ENCODE data around the gene SRRM2.

SRRM2 gene

GRCh38 chr16:2771496-2772402 lies 19.3 kb downstream of the SRRM2 start:
- TF ChIP-seq, protein P1, sequence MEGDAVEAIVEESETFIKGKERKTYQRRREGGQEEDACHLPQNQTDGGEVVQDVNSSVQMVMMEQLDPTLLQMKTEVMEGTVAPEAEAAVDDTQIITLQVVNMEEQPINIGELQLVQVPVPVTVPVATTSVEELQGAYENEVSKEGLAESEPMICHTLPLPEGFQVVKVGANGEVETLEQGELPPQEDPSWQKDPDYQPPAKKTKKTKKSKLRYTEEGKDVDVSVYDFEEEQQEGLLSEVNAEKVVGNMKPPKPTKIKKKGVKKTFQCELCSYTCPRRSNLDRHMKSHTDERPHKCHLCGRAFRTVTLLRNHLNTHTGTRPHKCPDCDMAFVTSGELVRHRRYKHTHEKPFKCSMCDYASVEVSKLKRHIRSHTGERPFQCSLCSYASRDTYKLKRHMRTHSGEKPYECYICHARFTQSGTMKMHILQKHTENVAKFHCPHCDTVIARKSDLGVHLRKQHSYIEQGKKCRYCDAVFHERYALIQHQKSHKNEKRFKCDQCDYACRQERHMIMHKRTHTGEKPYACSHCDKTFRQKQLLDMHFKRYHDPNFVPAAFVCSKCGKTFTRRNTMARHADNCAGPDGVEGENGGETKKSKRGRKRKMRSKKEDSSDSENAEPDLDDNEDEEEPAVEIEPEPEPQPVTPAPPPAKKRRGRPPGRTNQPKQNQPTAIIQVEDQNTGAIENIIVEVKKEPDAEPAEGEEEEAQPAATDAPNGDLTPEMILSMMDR (IDR thresholded peaks at IDR 0.05; ENCODE audit: control insufficient read depth, insufficient read depth, low read depth, low read length, missing control alignments) = no peak
- no peak for DNase-seq (ENCODE audit: low read depth)
- no peak overlapping the region for H3K4me3 ChIP-seq (ENCODE audit: control insufficient read depth, low read depth, low read length)

DNA sequence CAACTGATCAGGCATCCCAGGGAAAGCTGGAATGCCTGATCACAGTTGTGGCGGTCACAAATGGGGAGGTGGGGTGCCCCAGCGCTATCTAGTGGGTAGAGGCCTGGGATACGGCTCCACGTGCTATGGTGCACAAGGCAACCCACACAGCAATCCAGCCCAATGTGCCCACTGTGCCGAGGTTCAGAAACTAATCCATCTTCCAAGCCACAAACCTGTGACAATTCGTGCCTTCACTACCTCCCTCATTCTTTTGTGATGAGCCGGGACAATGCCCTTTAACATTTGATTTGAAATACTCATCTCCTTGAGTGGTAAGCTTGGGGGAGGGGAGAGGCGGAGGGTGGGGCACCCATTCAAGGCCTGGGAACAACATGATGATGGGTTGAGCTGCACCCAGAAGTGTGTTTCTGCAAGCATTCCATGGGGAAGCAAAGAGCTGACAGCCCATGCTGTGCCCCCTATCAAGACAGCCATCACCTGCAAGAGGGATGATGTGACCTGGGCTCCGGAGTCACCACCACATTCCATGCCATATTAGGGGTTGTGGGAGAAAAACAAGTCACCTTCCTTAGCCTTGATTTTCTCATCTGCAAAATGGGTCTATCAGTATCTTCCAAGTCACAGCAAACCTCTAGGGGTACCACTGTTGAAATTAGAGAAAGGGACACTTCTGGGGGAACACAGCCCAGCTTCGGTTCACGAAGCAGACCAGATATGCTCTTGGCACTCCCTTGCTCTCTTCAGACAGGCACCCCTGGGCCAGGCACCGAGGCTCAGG lies 20.9 kb downstream of the SRRM2 start:
- DNase-seq (ENCODE audit: low read depth) = no peak
- no peak overlapping the region for H3K4me3 ChIP-seq (ENCODE audit: control insufficient read depth, low read depth, low read length)
- TF ChIP-seq, protein P1 (IDR thresholded peaks at IDR 0.05; ENCODE audit: control insufficient read depth, insufficient read depth, low read depth, low read length, missing control alignments) = no peak

DNA sequence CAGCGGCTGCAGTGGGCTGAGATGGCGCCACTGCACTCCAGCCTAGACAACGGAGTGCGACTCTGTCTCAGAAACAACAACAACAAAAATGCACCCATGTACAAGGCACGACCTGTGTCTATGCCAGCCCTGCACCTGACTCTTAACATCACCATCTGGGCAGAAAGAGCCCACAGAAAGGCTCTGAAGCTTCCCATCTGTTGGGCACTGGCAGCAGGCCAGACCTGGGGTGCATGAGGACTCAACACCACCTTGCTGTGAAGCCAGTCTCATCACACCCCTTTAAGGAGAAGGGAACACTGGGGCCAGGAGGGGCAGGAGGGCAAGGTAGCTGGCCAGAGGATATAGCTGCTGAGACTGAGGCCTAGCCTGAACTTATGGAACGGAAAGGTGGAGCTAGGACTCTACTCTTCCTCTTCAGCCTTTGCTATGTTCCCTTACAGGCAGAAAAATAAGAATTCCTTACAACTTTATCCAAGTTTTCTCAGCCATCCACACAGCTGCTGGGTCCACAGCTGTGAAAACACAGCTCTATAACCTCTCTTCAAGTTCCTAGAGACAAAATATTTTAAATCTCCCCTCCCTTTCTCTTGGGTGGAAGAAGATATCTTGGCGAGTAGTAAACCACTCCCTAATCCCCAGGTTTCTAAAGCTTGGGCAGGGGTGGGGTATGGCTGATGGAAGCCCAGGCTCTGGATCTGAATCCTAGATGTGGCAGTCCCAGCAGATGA lies 21.9 kb downstream of the SRRM2 start:
- TF ChIP-seq, protein P1 (IDR thresholded peaks at IDR 0.05; ENCODE audit: control insufficient read depth, insufficient read depth, low read depth, low read length, missing control alignments) = no peak
- no peak for DNase-seq (ENCODE audit: low read depth)
- H3K4me3 ChIP-seq (ENCODE audit: control insufficient read depth, low read depth, low read length) = no peak overlapping the region

GRCh38 chr16:2775131-2775716 lies 22.8 kb downstream of the SRRM2 start:
- TF ChIP-seq, protein P1 (IDR thresholded peaks at IDR 0.05; ENCODE audit: control insufficient read depth, insufficient read depth, low read depth, low read length, missing control alignments) = no peak
- DNase-seq (ENCODE audit: low read depth) = no peak
- H3K4me3 ChIP-seq (ENCODE audit: control insufficient read depth, low read depth, low read length) = no peak overlapping the region

DNA sequence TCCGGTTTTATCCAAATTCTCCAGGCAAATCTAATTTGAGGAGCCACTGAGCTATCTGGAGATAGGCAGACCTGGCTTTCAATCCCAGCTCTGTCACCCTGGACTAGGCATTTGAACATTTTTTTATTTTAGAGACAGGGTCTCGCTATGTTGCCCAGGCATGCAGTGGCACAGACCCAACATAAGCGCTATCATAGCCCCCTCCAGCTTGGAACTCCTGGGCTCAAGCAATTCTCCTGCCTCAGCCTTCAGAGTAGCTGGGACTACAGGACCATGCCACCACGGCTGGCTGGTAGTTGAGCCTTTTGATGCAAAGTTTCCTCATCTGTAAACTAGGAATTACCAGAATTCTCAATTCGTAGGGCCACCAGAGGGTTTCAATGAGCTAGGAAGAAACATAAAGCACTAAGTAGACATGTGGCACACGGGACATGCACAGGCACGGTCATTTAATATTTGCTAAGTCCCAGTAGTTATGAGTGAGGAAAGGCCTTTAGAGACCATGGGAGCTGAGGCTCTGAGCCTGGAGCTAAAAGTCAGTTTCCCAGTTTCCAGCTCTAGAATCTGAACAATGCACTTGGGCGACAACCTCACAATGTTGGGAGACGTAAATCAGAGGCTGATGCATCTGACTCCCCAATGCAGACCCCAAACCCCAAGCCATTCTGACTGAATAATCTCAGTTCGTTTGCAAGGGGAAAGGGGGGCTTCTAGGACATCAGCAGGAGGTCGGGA lies 23.5 kb downstream of the SRRM2 start:
- TF ChIP-seq, protein P1 (IDR thresholded peaks at IDR 0.05; ENCODE audit: control insufficient read depth, insufficient read depth, low read depth, low read length, missing control alignments) = no peak
- DNase-seq (ENCODE audit: low read depth) = no peak
- peak overlapping the region; percentile 82 for H3K4me3 ChIP-seq (ENCODE audit: control insufficient read depth, low read depth, low read length)
